IMR-90 (cell line): ENCODE data around the gene EFNA5.

Source experiments
- CHD1 ChIP-seq: IDR thresholded peaks from 2 replicates; pipeline ENCODE4 v1.6.1; 2012; ENCODE audit warnings: low read depth, low read length, improper control_type of control experiment
- FOS ChIP-seq: fragments of 150-350 bp; IDR thresholded peaks from 2 replicates; pipeline ENCODE4 v1.6.1; 2016; ENCODE audit warnings: low read depth, low read length
- MAFK ChIP-seq: IDR thresholded peaks from 2 replicates; pipeline ENCODE4 v1.6.1; 2012; ENCODE audit warnings: low read depth, low read length, improper control_type of control experiment
- RAD21 ChIP-seq: IDR thresholded peaks from 2 replicates; pipeline ENCODE4 v1.6.1; 2012; ENCODE audit warnings: low read length, improper control_type of control experiment
- TF ChIP-seq, protein P1 (sequence below): conservative IDR thresholded peaks from 2 replicates; pipeline ENCODE4 v1.5.1; 2012; ENCODE audit warnings: mild to moderate bottlenecking, low read depth, low read length, improper control_type of control experiment

- TF ChIP-seq, protein P1, sequence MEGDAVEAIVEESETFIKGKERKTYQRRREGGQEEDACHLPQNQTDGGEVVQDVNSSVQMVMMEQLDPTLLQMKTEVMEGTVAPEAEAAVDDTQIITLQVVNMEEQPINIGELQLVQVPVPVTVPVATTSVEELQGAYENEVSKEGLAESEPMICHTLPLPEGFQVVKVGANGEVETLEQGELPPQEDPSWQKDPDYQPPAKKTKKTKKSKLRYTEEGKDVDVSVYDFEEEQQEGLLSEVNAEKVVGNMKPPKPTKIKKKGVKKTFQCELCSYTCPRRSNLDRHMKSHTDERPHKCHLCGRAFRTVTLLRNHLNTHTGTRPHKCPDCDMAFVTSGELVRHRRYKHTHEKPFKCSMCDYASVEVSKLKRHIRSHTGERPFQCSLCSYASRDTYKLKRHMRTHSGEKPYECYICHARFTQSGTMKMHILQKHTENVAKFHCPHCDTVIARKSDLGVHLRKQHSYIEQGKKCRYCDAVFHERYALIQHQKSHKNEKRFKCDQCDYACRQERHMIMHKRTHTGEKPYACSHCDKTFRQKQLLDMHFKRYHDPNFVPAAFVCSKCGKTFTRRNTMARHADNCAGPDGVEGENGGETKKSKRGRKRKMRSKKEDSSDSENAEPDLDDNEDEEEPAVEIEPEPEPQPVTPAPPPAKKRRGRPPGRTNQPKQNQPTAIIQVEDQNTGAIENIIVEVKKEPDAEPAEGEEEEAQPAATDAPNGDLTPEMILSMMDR = no peak
- no peak for TF ChIP-seq FOS
- no peak for TF ChIP-seq CHD1
- TF ChIP-seq RAD21 = no peak
- TF ChIP-seq MAFK = no peak
Measured at GRCh38 chr5:107549567-107549966, 121.2 kb downstream of the EFNA5 start.
